ENCODE data around the gene AQP9.

AQP9 gene

DNA sequence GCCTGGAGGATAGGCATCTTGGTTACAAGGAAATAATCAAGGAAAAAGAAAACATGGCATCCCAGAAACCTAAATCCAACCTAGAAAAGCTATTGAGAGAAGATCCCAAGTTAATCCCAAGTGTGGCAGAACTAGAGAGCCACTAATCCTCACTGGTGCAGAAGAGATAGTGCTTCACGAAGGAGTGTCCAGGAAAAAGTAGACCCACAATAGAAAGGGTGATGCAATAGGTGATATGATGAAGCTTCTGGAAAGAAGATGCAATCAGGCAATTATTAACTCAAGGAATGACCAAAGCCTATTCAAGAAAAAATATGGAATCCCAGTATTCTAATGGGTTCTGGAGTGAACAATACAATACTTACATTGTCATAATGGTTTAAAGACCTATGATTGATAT is 95.2 kb downstream of the AQP9 start:
- TF ChIP-seq, protein P1, sequence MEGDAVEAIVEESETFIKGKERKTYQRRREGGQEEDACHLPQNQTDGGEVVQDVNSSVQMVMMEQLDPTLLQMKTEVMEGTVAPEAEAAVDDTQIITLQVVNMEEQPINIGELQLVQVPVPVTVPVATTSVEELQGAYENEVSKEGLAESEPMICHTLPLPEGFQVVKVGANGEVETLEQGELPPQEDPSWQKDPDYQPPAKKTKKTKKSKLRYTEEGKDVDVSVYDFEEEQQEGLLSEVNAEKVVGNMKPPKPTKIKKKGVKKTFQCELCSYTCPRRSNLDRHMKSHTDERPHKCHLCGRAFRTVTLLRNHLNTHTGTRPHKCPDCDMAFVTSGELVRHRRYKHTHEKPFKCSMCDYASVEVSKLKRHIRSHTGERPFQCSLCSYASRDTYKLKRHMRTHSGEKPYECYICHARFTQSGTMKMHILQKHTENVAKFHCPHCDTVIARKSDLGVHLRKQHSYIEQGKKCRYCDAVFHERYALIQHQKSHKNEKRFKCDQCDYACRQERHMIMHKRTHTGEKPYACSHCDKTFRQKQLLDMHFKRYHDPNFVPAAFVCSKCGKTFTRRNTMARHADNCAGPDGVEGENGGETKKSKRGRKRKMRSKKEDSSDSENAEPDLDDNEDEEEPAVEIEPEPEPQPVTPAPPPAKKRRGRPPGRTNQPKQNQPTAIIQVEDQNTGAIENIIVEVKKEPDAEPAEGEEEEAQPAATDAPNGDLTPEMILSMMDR (IDR thresholded peaks at IDR 0.05; ENCODE audit: borderline replicate concordance, insufficient read depth, low read depth, low read length): no peak
- H3K4me3 ChIP-seq (ENCODE audit: low read depth, low read length): no peak overlapping the region

Measured in GM12875 (cell line).